Liver (tissue), 9 donors: Measurements from ENCODE around the gene MAP6. TPM values are rescaled to one million over a fixed set of nuclear protein-coding genes. Genes with fewer than 3 reads are reported as not detected.
"Not testable (repeated sequence)": the region's sequence is repeated elsewhere in the genome, so short reads cannot be mapped to it uniquely, and the experiment has no call there.

Experiments used
- DNase-seq: peaks from one replicate; pipeline ENCODE4 v3.0.0-alpha.2; 2017; ENCODE audit warnings: low spot score
- H3K27ac ChIP-seq, 2 donors: one replicate each; pipeline ENCODE4 v1.7.0; 2013; ENCODE audit warnings: inconsistent platforms in 2 of 2, low read length in 2 of 2, control low read depth in 1 of 2, low read depth in 1 of 2, mild to moderate bottlenecking in 1 of 2
- H3K27me3 ChIP-seq, 4 donors: one replicate each; pipeline versions ENCODE4 v1.6.1 to v1.7.0; 2013; ENCODE audit warnings: low read length in 3 of 4, inconsistent platforms in 1 of 4, mild to moderate bottlenecking in 1 of 4, moderate library complexity in 1 of 4; ENCODE audit not compliant: control insufficient read depth in 4 of 4, insufficient read depth in 4 of 4
- H3K36me3 ChIP-seq, 4 donors: one replicate each; pipeline versions ENCODE4 v1.6.1 to v1.7.0; 2013; ENCODE audit warnings: low read length in 3 of 4, mild to moderate bottlenecking in 3 of 4, low read depth in 1 of 4, moderate library complexity in 1 of 4; ENCODE audit not compliant: control insufficient read depth in 4 of 4, insufficient read depth in 3 of 4
- H3K4me1 ChIP-seq, 4 donors: one replicate each; pipeline versions ENCODE4 v1.6.1 to v1.7.0; 2013; ENCODE audit warnings: low read length in 3 of 4, mild to moderate bottlenecking in 3 of 4, moderate library complexity in 1 of 4; ENCODE audit not compliant: control insufficient read depth in 4 of 4, insufficient read depth in 4 of 4
- H3K4me3 ChIP-seq, 3 donors: one replicate each; pipeline versions ENCODE4 v1.6.1 to v1.7.0; 2013; ENCODE audit warnings: low read length in 3 of 3, control low read depth in 1 of 3, low read depth in 1 of 3, mild to moderate bottlenecking in 1 of 3
- H3K9ac ChIP-seq, 2 donors: one replicate each; pipeline ENCODE4 v1.7.0; 2013; ENCODE audit warnings: low read length in 2 of 2, mild to moderate bottlenecking in 2 of 2, moderate library complexity in 2 of 2, control low read depth in 1 of 2, low read depth in 1 of 2
- H3K9me3 ChIP-seq, 4 donors: one replicate each; pipeline versions ENCODE4 v1.6.1 to v1.7.0; 2013; ENCODE audit warnings: low read length in 3 of 4; ENCODE audit not compliant: control insufficient read depth in 4 of 4
- ATF3 ChIP-seq: IDR thresholded peaks from 2 replicates; pipeline ENCODE4 v1.6.1; 2016; ENCODE audit warnings: antibody characterized with exemption
- CTCF ChIP-seq: fragments of 150-350 bp; IDR thresholded peaks from 2 replicates; pipeline ENCODE4 v1.5.1; 2017; ENCODE audit warnings: improper control_type of control experiment, low read depth, low read length; ENCODE audit not compliant: missing input control
- FOXA1 ChIP-seq: IDR thresholded peaks from 2 replicates; pipeline ENCODE4 v1.6.1; 2016; ENCODE audit warnings: antibody characterized with exemption
- FOXA2 ChIP-seq: IDR thresholded peaks from 2 replicates; pipeline ENCODE4 v1.6.1; 2016; ENCODE audit warnings: antibody characterized with exemption
- GABPA ChIP-seq, 2 donors: IDR thresholded peaks in 1 of 2; conservative IDR thresholded peaks in 1 of 2; 2 replicates each; pipeline ENCODE4 v1.6.1; 2016; ENCODE audit warnings: antibody characterized with exemption in 2 of 2, mild to moderate bottlenecking in 1 of 2, moderate library complexity in 1 of 2
- HNF4A ChIP-seq, 2 donors: conservative IDR thresholded peaks; 2 replicates each; pipeline ENCODE4 v1.6.1; 2016; ENCODE audit warnings: antibody characterized with exemption in 2 of 2, mild to moderate bottlenecking in 2 of 2
- HNF4G ChIP-seq: IDR thresholded peaks from 2 replicates; pipeline ENCODE4 v1.6.1; 2016; ENCODE audit warnings: antibody characterized with exemption
- NR2F2 ChIP-seq: IDR thresholded peaks from 2 replicates; pipeline ENCODE4 v1.6.1; 2016; ENCODE audit warnings: antibody characterized with exemption
- RAD21 ChIP-seq, 2 donors: IDR thresholded peaks; 2 replicates each; pipeline ENCODE4 v1.6.1; 2016; ENCODE audit warnings: antibody characterized with exemption in 2 of 2, mild to moderate bottlenecking in 2 of 2
- REST ChIP-seq: IDR thresholded peaks from 2 replicates; pipeline ENCODE4 v1.6.1; 2016; ENCODE audit warnings: antibody characterized with exemption, mild to moderate bottlenecking
- TAF1 ChIP-seq: conservative IDR thresholded peaks from 2 replicates; pipeline ENCODE4 v1.6.1; 2016; ENCODE audit warnings: antibody characterized with exemption, mild to moderate bottlenecking
- ZBTB33 ChIP-seq: IDR thresholded peaks from 2 replicates; pipeline ENCODE4 v1.6.1; 2016; ENCODE audit warnings: antibody characterized with exemption
- WGBS: extraction: QIAGEN DNeasy Blood & Tissue Kit; methylation state at CpG from one replicate; pipeline ENCODE4 v1.1.7; 2013; 5-methylcytosine and 5-hydroxymethylcytosine counted together
- polyA plus RNA-seq, 2 donors: library from polyadenylated mRNA; stranded (reverse) in 1 of 2; unstranded in 1 of 2; fragments of 200-250 nt in 1 of 2; fragments of >200 nt in 1 of 2; fragmentation: Nextera tagmentation in 1 of 2; extraction: Ambion mirVana in 1 of 2; gene quantifications; one replicate each; pipeline versions ENCODE4 v1.2.1 to v1.2.3, GENCODE V29; 2013 to 2015
- total RNA-seq, 2 donors: library from RNA; depleted of rRNA; stranded (reverse); fragments of >200 nt; gene quantifications; one replicate each; pipeline ENCODE4 v1.2.3, GENCODE V29; 2014
- donor health status: healthy.
- donor health status: healthy.
- donor health status: healthy.
- donor health status: healthy.
- donor health status: healthy.

The MAP6 gene
- total and polyA plus RNA-seq, 4 donors = 0.22 to 0.36 (median 0.24) TPM

GRCh38 chr11:75691804-75692203, 23.0 kb upstream of the MAP6 start:
- TF ChIP-seq ATF3 (no peak), REST (no peak), TAF1 (no peak), ZBTB33 (no peak), GABPA (IDR thresholded peaks at IDR 0.05 in 1 of 2, conservative IDR thresholded peaks at IDR 0.05 in 1 of 2) (no peak), FOXA1 (no peak), CTCF (no peak), RAD21 (IDR thresholded peaks at IDR 0.05) (no peak), HNF4G (no peak)
- no peaks in the 10 kb centered on the region for H3K27me3 ChIP-seq
- no peak for DNase-seq
- H3K4me3 ChIP-seq = no peak overlapping the region
- H3K4me1 ChIP-seq = no peaks in the 10 kb centered on the region
- H3K27ac ChIP-seq = no peak overlapping the region
- 89% methylated on average over 4 of the region's 4 CpGs for WGBS
- H3K9me3 ChIP-seq = no peaks in the 10 kb centered on the region
- no peak overlapping the region for H3K9ac ChIP-seq
- no peaks in the 10 kb centered on the region for H3K36me3 ChIP-seq

GRCh38 chr11:75689863-75690609, 21.2 kb upstream of the MAP6 start:
- 87% methylated on average over 3 of the region's 3 CpGs for WGBS
- Histone ChIP-seq H3K9ac (no peak overlapping the region), H3K4me3 (no peak overlapping the region), H3K27me3 (no peaks in the 10 kb centered on the region), H3K36me3 (no peaks in the 10 kb centered on the region), H3K27ac (no peak overlapping the region), H3K9me3 (no peaks in the 10 kb centered on the region), H3K4me1 (no peaks in the 10 kb centered on the region)
- no peak for DNase-seq
- TF ChIP-seq FOXA2 (no peak), NR2F2 (no peak), HNF4A (conservative IDR thresholded peaks at IDR 0.05) (no peak)

- DNase-seq, H3K9me3 ChIP-seq, H3K9ac ChIP-seq, H3K4me1 ChIP-seq, H3K36me3 ChIP-seq, H3K27ac ChIP-seq, H3K4me3 ChIP-seq, H3K27me3 ChIP-seq: not testable (repeated sequence)
- WGBS = 95% methylated on average over 1 of the region's 1 CpG
Observed at GRCh38 chr11:75683856-75684255, 15.0 kb upstream of the MAP6 start.
